Heart left ventricle (tissue), 13 donors: Measurements from ENCODE around the gene TANGO6.

Experiments
- CTCF ChIP-seq, 12 donors: fragments of 200-600 bp; sonication (generic) in 4 of 12; IDR thresholded peaks; one replicate each; pipeline versions ENCODE4 v1.5.0 to v1.8.0; 2018 to 2022; ENCODE audit warnings: antibody characterized with exemption in 12 of 12, mild to moderate bottlenecking in 5 of 12
- POLR2A ChIP-seq, 2 donors: fragments of 450-650 bp; IDR thresholded peaks; one replicate each; pipeline ENCODE4 v1.6.1; 2017; ENCODE audit warnings: antibody characterized with exemption in 2 of 2, mild to moderate bottlenecking in 2 of 2, moderate library complexity in 2 of 2
- donor health status: ischemic (EF 13 %, LVEDD 7.1; RV severe dilation, severe dysfunction).
- donor health status: DM: no; HTN: yes; CAD: no.
- donor health status: DM: no; HTN: no; CAD: no.
- donor health status: ischemic (EF 25% LVEDD 6.9; RV normal size, moderate dysfunction).
- donor health status: ischemic (EF 25% LVEDD 5.7; RV mildly dilated, moderate dysfunction).
- donor health status: ischemic (EF 35%, LVEDD 5.7; RV mildly dilated, moderate dysfunction).
- donor health status: nonischemic (EF 11% LVEDD 7.7; RV severe dilation, severe dysfunction).
- donor health status: DM: yes; HTN: yes; CAD: no.
- donor health status: PGD.
- donor health status: ischemic (EF 29% LVEDD 5.4; RV normal size, mild dysfunction).
- donor health status: nonischemic (EF 23%, LVEDD 6.1; RV moderate dilation, normal function).

DNA sequence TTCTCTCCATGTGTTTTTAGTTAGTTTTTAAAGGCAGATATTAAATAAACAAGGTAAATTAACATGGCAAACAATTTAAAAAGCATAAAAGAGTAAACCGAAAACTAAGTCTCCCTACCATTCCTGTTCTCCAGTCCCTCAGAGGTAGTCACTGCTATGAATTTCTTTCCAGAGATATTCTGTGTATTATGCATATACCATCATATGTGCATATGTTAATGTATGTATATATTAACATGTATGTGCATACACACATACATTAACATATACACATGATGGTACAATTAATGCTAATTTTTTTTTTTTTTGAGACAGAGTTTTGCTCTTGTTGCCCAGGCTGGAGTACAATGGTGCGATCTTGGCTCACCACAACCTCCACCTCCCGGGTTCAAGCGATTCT is 32.5 kb downstream of the TANGO6 start:
- TF ChIP-seq POLR2A (IDR thresholded peaks at IDR 0.05) (no peak), CTCF (IDR thresholded peaks at IDR 0.05) (no peak)
